Effector memory CD8-positive, alpha-beta T cell (primary cell): ENCODE measurements around the gene MMAB.
"Not testable (repeated sequence)": the region's sequence is repeated elsewhere in the genome, so short reads cannot be mapped to it uniquely, and the experiment has no call there.

Experiments
- ATAC-seq: fragments of 150-1000 bp; cut with Tn5 transposase; replicated peaks from 2 replicates; pipeline ENCODE4 v1.10.0; 2021; ENCODE audit warnings: mild to moderate bottlenecking, moderate library complexity
- DNase-seq, 3 experiments: peaks; one replicate each; pipeline ENCODE4 v3.0.0; 2021
- H3K27ac Mint-ChIP-seq, 2 donors: one replicate each; pipeline ENCODE4 v1.8.0; 2022; ENCODE audit warnings: mild to moderate bottlenecking in 2 of 2, mixed read lengths in 2 of 2, moderate library complexity in 2 of 2
- H3K27me3 Mint-ChIP-seq, 2 donors: one replicate each; pipeline ENCODE4 v1.8.0; 2022; ENCODE audit warnings: mixed read lengths in 2 of 2
- H3K36me3 Mint-ChIP-seq: one replicate; pipeline ENCODE4 v1.8.0; 2022; ENCODE audit warnings: mild to moderate bottlenecking, moderate library complexity, mixed read lengths; ENCODE audit not compliant: insufficient read depth
- H3K4me1 Mint-ChIP-seq, 2 donors: one replicate each; pipeline ENCODE4 v1.8.0; 2022; ENCODE audit warnings: low read depth in 2 of 2, mixed read lengths in 2 of 2
- H3K4me3 Mint-ChIP-seq, 2 donors: one replicate each; pipeline ENCODE4 v1.8.0; 2022; ENCODE audit warnings: mild to moderate bottlenecking in 2 of 2, mixed read lengths in 2 of 2, moderate library complexity in 2 of 2
- H3K9me3 Mint-ChIP-seq, 2 donors: one replicate each; pipeline ENCODE4 v1.8.0; 2022; ENCODE audit warnings: mixed read lengths in 2 of 2

The MMAB gene

DNA sequence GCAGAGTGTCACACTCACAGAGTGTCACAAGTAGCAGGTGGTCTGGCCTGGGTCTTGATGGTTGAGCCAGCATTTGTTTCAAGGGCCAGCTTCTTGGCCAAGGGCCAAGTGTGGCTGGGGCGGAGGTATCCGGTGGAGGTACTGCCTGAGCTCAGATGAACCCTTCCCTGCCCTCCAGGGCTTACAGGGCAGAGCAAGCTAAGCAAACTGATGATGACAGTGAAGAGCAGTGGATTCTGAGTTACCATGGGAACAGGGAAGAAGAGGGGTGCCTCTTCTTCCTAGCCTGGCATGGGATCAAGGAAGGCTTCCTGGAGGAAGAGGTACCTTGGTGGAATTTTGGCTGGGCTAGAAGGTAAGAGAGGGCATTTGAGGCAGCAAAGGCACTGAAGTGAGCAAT, 36.0 kb upstream of the MMAB start:
- ATAC-seq, result no peak
- Mint-ChIP-seq H3K4me3 (no peak overlapping the region), H3K27ac (no peak overlapping the region), H3K4me1 (no peaks in the 10 kb centered on the region), H3K27me3 (peaks cover 0 to 69% of the 10 kb centered on the region in 2 donors), H3K36me3 (no peaks in the 10 kb centered on the region), H3K9me3 (no peaks in the 10 kb centered on the region)
- DNase-seq, result no peak

DNA sequence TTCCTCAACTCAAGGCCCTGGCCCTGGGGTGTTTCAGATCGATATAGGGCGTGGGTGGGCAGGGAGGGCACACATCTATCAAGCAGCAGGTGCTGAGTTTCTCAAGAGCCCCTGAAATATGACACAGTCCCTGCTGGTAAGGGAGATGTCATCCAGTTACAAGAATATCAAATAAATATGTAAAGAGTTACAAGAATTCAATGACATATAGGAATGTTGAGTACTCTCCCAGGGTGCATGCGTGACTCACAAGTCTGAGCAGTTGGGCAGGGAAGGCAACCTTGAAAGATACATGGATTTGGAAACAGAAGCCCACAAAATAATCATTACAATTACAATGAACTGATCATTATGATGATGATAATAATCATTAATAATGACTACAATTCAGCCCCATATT, 35.5 kb upstream of the MMAB start:
- Mint-ChIP-seq H3K36me3 (no peaks in the 10 kb centered on the region), H3K4me3 (no peak overlapping the region), H3K4me1 (peaks cover 0 to 4% of the 10 kb centered on the region in 2 donors), H3K27me3 (peaks cover 0 to 63% of the 10 kb centered on the region in 2 donors), H3K27ac (no peak overlapping the region), H3K9me3 (no peaks in the 10 kb centered on the region)
- no peak for DNase-seq
- no peak for ATAC-seq

DNA sequence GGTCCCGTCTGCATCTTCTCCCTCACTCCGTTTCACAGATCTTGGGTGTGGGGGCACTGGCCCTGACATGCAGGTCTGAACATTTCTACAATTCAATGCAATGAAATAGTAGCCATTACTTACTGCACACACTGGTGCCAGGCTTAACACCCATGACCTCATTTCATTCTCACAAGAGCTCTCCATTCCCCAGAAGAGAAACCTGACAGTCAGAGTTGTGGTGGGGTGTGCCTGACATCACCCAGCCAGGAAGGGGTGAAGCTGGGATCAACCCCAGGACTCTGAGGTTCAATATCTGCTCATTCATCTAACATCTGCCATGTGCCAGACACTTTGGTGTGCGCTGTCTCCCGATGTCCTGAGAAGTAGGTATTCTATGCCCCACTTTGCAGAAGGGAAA, 35.0 kb upstream of the MMAB start:
- H3K27me3 Mint-ChIP-seq, result peaks cover 0 to 58% of the 10 kb centered on the region in 2 donors
- peak overlapping the region in 1 of 2 donors; percentile 69 for H3K27ac Mint-ChIP-seq
- no peaks in the 10 kb centered on the region for H3K36me3 Mint-ChIP-seq
- H3K4me3 Mint-ChIP-seq, result no peak overlapping the region
- no peaks in the 10 kb centered on the region for H3K9me3 Mint-ChIP-seq
- peaks cover 0 to 8% of the 10 kb centered on the region in 2 donors for H3K4me1 Mint-ChIP-seq
- no peak for ATAC-seq
- no peak for DNase-seq

DNA sequence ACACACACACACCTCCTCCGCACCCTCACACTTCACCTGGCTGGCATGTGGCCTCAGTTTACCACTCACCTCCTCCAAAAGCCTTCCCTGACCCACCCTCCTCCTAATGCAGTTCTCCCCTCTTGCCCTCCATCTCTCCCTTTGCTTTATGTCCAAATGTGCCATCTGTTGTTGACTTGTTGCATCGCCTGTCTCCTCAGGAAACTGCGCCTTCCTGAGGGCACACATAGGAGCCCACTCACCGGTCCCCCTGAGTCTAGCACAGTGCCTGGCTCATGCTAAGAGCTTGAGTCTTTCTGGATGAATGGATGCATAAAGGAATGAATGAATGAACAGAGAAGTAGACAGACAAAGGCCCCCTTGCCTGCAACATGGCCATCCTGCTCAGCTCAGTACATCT, 34.3 kb upstream of the MMAB start:
- Mint-ChIP-seq H3K4me1 (peaks cover 0 to 8% of the 10 kb centered on the region in 2 donors), H3K27me3 (peaks cover 0 to 52% of the 10 kb centered on the region in 2 donors), H3K36me3 (no peaks in the 10 kb centered on the region), H3K27ac (peak overlapping the region in 1 of 2 donors; percentile 69), H3K9me3 (no peaks in the 10 kb centered on the region), H3K4me3 (no peak overlapping the region)
- ATAC-seq, result no peak
- DNase-seq, result no peak

DNA sequence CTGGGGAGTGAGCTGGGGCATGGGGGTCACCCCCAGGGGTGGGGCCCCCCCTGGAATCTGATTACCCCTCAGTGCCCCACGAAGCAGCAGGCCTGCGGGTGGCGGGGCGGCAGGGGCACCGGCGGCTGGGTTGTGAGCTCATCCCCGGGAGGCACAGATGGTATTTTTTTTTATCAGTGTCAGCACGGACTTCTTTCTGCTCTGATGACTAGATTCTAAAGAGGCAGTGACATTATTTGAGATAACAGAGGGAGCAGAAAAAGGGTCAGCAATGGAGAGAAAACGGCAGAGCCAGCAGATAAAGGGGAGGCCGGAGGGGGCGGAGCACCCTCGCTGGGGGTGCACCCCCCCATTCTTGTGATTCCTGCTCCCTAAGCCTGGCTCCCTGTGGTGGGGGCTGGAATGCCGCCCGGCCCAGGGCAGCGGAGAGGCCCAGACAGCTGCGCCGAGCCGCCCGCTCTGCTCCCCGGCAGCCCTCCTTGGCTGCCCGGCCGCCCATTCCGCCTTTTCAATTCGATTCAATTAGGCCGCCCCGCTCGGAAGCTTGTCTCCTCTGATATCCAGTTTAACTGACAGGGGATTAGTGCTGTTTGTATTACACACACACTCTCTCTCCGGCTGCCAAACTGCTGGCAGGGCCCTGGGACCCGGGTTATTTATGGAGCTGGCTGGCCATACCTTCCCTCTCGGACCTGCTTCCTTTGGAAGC, 33.2 kb upstream of the MMAB start:
- DNase-seq (no peak), ATAC-seq (no peak)
- peaks cover 0 to 8% of the 10 kb centered on the region in 2 donors for H3K4me1 Mint-ChIP-seq
- peaks cover 0 to 40% of the 10 kb centered on the region in 2 donors for H3K27me3 Mint-ChIP-seq
- H3K4me3 Mint-ChIP-seq, result no peak overlapping the region
- no peaks in the 10 kb centered on the region for H3K9me3 Mint-ChIP-seq
- H3K36me3 Mint-ChIP-seq, result no peaks in the 10 kb centered on the region
- H3K27ac Mint-ChIP-seq, result no peak overlapping the region

DNA sequence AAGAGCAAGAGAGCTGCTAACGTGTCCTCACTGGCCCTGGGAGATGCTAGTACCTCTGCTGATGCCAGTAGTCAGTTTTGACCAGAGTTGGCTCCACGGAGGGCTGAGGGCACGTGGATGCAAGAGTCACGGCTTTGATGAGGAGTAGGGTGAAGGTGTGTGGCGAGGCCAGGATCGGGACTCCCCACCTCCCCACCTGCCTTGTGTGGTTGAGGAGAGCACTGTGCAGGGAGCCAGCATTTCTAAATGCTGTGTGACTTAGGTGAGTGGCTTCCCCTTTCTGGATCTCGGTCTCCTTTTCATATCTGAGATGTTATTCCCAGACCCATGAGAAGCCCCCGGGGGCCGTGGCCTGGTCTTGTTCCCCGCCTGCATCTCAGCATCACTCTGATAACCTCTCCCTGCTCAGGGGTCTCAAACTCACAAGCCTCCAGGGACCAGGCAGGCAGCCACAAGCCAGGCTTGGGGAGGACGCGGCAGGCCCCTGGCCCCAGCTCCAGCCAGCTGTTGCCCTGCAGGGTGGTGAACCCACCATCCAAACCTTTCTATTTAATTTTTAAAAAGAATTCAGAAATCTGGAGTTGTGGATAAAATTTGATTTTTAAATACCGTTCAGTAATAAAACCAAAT, 32.4 kb upstream of the MMAB start:
- Mint-ChIP-seq H3K9me3 (no peaks in the 10 kb centered on the region), H3K27me3 (peaks cover 0 to 33% of the 10 kb centered on the region in 2 donors), H3K27ac (no peak overlapping the region), H3K4me1 (peaks cover 0 to 8% of the 10 kb centered on the region in 2 donors), H3K36me3 (no peaks in the 10 kb centered on the region), H3K4me3 (no peak overlapping the region)
- ATAC-seq (no peak), DNase-seq (no peak)

DNA sequence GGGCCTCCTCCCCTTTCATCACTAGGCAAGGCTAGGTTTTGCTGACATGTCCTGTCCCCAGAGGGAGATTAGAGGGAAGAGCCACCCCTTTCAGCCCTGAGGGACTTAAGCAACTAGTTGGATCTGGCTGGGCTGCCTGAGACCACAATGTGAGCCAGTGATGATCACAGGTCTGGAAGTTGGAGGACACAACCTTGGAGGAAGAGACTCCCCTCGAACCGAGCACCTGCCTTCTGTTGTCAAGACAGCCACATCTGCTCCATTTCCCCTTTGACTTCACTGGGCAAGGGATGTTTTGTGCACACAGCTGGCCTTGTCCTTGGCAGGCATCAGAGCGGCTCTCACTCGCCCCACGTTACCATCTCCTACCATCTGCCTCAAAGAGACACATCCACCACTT, 31.7 kb upstream of the MMAB start:
- Mint-ChIP-seq H3K4me1 (peaks cover 0 to 8% of the 10 kb centered on the region in 2 donors), H3K4me3 (no peak overlapping the region), H3K36me3 (no peaks in the 10 kb centered on the region), H3K27ac (no peak overlapping the region), H3K27me3 (peaks cover 0 to 27% of the 10 kb centered on the region in 2 donors), H3K9me3 (no peaks in the 10 kb centered on the region)
- ATAC-seq, result no peak
- DNase-seq, result no peak

DNA sequence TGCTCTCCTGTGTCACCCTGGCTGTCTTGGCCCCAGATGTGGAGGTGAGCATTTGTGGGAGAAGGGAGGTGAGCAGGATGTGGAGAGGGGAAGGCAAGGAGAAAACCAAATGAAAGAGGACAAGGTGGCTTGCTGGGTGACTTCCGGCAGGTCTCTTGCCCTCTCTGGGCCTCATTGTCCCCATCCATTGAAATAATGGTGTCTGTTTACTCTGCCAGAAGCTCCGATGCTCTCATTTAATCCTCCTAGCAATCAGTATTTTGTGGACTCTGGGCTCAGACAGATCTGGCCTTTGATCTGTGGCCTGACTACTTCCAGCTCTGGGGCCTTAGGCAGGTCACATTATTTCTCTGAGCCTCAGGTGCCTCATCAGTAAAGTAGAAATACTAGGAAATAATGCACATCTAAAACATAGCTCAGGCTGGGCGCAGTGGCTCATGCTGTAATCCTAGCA, 30.9 kb upstream of the MMAB start:
- peaks cover 0 to 18% of the 10 kb centered on the region in 2 donors for H3K27me3 Mint-ChIP-seq
- no peak for ATAC-seq
- peak overlapping the region in 1 of 2 donors; percentile 34 for H3K4me3 Mint-ChIP-seq
- peaks cover 0 to 8% of the 10 kb centered on the region in 2 donors for H3K4me1 Mint-ChIP-seq
- no peaks in the 10 kb centered on the region for H3K36me3 Mint-ChIP-seq
- peak overlapping the region; percentile 5 to 62 for H3K27ac Mint-ChIP-seq
- no peaks in the 10 kb centered on the region for H3K9me3 Mint-ChIP-seq
- DNase-seq, result no peak

DNA sequence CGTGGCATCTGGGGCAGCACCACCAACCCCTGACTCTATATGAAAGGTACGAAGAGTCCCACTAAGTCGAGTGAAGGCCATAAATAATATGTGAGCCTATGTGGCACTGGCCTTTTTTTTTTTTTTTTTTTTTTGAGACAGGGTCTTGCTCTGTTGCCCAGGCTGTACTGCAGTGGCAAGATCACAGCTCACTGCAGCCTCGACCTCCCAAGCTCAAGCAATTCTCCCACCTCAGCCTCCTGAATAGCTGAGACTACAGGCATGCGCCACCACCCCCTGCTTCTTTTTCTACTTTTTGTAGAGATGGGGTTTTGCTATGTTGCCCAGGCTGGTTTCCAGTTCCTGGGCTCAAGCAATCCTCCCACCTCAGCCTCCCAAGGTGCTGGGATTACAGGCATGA, 28.8 kb upstream of the MMAB start:
- H3K36me3 Mint-ChIP-seq, H3K9me3 Mint-ChIP-seq, DNase-seq, H3K4me3 Mint-ChIP-seq, H3K27me3 Mint-ChIP-seq, ATAC-seq, H3K27ac Mint-ChIP-seq: not testable (repeated sequence)
- H3K4me1 Mint-ChIP-seq, result peaks cover 8 to 15% of the 10 kb centered on the region in 2 donors

DNA sequence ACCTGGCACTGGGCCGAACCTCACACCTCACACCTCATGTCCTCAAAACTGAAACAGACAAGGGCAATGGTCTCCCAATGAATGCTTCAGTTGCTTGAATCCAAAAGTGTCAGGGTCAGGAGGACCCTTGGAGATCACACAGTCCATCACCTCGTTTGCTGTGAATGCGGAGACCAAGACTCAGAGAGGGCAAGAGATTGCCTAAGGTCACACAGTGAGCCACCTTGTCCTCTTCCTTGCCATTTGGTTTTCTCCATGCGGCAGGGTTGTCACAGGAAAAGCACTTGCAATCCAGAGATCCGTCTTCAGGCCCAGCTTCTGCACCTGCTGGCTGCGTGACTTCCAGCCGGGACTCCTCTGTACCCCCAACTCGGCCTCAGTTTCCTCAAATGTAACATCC, 28.3 kb upstream of the MMAB start:
- no peak overlapping the region for H3K27ac Mint-ChIP-seq
- no peaks in the 10 kb centered on the region for H3K27me3 Mint-ChIP-seq
- H3K4me1 Mint-ChIP-seq, result peaks cover 8 to 17% of the 10 kb centered on the region in 2 donors
- H3K4me3 Mint-ChIP-seq, result no peak overlapping the region
- ATAC-seq, result no peak
- H3K36me3 Mint-ChIP-seq, result no peaks in the 10 kb centered on the region
- no peak for DNase-seq
- no peaks in the 10 kb centered on the region for H3K9me3 Mint-ChIP-seq

DNA sequence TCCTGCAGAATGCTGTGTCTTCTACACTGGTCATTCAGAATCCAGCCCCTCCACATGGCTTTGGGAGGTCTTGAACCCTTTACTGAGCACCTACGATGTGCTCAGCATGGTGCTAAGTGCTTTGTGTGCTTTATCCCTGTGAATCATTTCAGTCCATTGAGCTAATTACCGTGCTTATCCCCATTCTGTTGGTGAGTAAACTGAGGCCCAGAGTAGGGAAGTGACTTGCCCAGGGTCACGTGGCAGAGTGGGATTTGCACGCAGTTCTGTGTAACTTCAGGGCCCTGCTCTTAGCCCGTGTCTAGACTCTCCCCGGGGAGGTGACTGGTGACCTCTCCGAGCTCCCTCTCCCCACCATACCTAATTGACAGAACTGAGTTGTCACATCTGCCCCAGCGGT, 27.7 kb upstream of the MMAB start:
- Mint-ChIP-seq H3K4me3 (no peak overlapping the region), H3K36me3 (no peaks in the 10 kb centered on the region), H3K27ac (no peak overlapping the region), H3K27me3 (no peaks in the 10 kb centered on the region), H3K4me1 (peaks cover 8 to 17% of the 10 kb centered on the region in 2 donors), H3K9me3 (no peaks in the 10 kb centered on the region)
- DNase-seq (no peak), ATAC-seq (no peak)

DNA sequence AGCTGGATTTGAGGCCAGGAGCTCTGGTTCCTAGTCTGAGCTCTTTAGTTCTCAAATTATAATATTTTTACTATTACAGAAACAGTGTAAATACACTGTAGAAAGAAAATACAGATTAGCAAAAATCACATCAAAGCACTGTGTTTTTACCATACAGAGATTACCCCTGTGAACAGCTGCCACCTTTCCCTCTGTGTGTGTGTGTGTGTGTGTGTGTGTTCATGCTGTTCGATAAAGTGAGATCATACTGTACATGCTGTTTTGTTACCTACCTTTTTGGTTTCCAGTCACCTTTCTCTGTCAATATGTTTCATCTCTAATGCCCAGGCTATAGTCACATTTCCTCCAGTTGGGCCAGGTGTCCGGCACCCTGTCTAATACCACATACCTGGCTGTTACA, 27.2 kb upstream of the MMAB start:
- Mint-ChIP-seq H3K36me3 (no peaks in the 10 kb centered on the region), H3K9me3 (no peaks in the 10 kb centered on the region), H3K27me3 (no peaks in the 10 kb centered on the region), H3K4me1 (peaks cover 12 to 23% of the 10 kb centered on the region in 2 donors), H3K27ac (no peak overlapping the region), H3K4me3 (no peak overlapping the region)
- ATAC-seq, result no peak
- no peak for DNase-seq

DNA sequence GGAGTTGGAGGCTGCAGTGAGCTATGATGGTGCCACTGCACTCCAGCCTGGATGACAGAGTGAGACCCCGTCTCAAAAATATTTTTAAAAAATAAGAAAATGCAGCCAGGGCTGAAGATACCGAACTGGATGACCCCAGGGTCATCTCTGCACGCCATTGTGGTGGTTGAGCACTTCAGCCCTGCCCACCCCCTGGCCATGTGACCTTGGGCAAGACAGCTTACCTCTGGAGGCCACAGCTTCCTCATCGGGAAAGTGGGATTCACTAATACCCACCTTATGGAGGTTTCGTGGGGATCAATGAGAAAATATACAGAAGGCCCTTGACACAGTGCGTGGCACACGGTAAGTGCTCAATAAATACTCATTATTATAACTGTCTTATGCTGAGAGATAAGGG, 25.8 kb upstream of the MMAB start:
- no peak overlapping the region for H3K27ac Mint-ChIP-seq
- DNase-seq (no peak), ATAC-seq (no peak)
- peaks cover 19 to 29% of the 10 kb centered on the region in 2 donors for H3K4me1 Mint-ChIP-seq
- peaks cover 1% of the 10 kb centered on the region for H3K36me3 Mint-ChIP-seq
- no peaks in the 10 kb centered on the region for H3K27me3 Mint-ChIP-seq
- no peak overlapping the region for H3K4me3 Mint-ChIP-seq
- no peaks in the 10 kb centered on the region for H3K9me3 Mint-ChIP-seq

DNA sequence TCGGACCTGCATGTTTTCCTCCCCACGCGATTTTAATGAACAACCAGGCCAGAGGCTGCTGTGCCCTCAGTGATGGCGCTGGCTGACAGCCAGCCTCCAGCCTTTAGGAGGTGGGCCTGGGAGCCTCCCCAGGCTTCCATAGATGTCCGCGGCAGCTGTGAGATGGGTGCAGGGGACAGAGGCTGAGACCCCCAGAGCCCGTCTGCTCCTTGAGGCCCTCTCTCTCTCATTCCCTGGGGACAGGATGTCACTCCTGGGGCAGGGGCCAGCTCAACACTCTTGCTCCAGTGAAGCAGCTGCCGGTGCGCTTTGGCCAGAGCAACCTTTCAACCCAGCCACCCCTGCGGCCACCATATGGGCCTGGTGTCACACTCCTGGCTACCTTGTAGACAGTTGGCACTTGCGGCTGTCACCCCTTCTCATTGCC, 25.1 kb upstream of the MMAB start:
- peaks cover 23 to 25% of the 10 kb centered on the region in 2 donors for H3K4me1 Mint-ChIP-seq
- H3K27me3 Mint-ChIP-seq, result no peaks in the 10 kb centered on the region
- peak overlapping the region in 1 of 2 donors; percentile 24 for H3K27ac Mint-ChIP-seq
- H3K36me3 Mint-ChIP-seq, result peaks cover 8% of the 10 kb centered on the region
- DNase-seq (no peak), ATAC-seq (no peak)
- H3K4me3 Mint-ChIP-seq, result no peak overlapping the region
- no peaks in the 10 kb centered on the region for H3K9me3 Mint-ChIP-seq
